GM21737 (cell line): Measurements from ENCODE around the gene ANO1.

Experiments
- ATAC-seq: cut with Tn5 transposase; IDR thresholded peaks from one replicate; pipeline ENCODE4 v1.9.1; 2021; ENCODE audit warnings: mild to moderate bottlenecking, moderate library complexity; ENCODE audit not compliant: unreplicated experiment

Gene ANO1

GRCh38 chr11:70111269-70112016 lies 33.3 kb downstream of the ANO1 start:
- no peak for ATAC-seq

- no peak for ATAC-seq
Observed at GRCh38 chr11:70112017-70112434, 33.9 kb downstream of the ANO1 start.

GRCh38 chr11:70113801-70114200 lies 35.7 kb downstream of the ANO1 start:
- no peak for ATAC-seq

GRCh38 chr11:70115778-70116177 lies 37.7 kb downstream of the ANO1 start:
- no peak for ATAC-seq

- no peak for ATAC-seq
Observed at GRCh38 chr11:70116386-70117065, 38.4 kb downstream of the ANO1 start.

GRCh38 chr11:70117567-70118145 lies 39.5 kb downstream of the ANO1 start:
- ATAC-seq = no peak

GRCh38 chr11:70118642-70119041 lies 40.5 kb downstream of the ANO1 start:
- ATAC-seq = no peak

GRCh38 chr11:70119502-70119901 lies 41.4 kb downstream of the ANO1 start:
- no peak for ATAC-seq

- no peak for ATAC-seq
Observed at GRCh38 chr11:70120674-70121073, 42.6 kb downstream of the ANO1 start.

- ATAC-seq = no peak
Observed at GRCh38 chr11:70122490-70123198, 44.5 kb downstream of the ANO1 start.

GRCh38 chr11:70123711-70124110 lies 45.6 kb downstream of the ANO1 start:
- no peak for ATAC-seq

GRCh38 chr11:70124321-70125000 lies 46.3 kb downstream of the ANO1 start:
- no peak for ATAC-seq

- ATAC-seq = no peak
Observed at GRCh38 chr11:70126494-70126893, 48.4 kb downstream of the ANO1 start.

GRCh38 chr11:70127653-70128434 lies 49.7 kb downstream of the ANO1 start:
- ATAC-seq = no peak

- ATAC-seq = no peak
Observed at GRCh38 chr11:70128435-70128906, 50.4 kb downstream of the ANO1 start.

GRCh38 chr11:70129051-70129592 lies 51.0 kb downstream of the ANO1 start:
- no peak for ATAC-seq

- ATAC-seq = no peak
Observed at GRCh38 chr11:70130636-70131035, 52.5 kb downstream of the ANO1 start.

- no peak for ATAC-seq
Observed at GRCh38 chr11:70131606-70132190, 53.6 kb downstream of the ANO1 start.

GRCh38 chr11:70132641-70133040 lies 54.5 kb downstream of the ANO1 start:
- ATAC-seq = no peak
